HG02870 (cell line): ENCODE results near the gene ZSCAN5C.
"Not testable (repeated sequence)": the region's sequence is repeated elsewhere in the genome, so short reads cannot be mapped to it uniquely, and the experiment has no call there.

Experiments used
- ATAC-seq: cut with Tn5 transposase; IDR thresholded peaks from one replicate; pipeline ENCODE4 v1.9.1; 2021; ENCODE audit warnings: mild to moderate bottlenecking, moderate library complexity; ENCODE audit not compliant: unreplicated experiment

ZSCAN5C gene

DNA sequence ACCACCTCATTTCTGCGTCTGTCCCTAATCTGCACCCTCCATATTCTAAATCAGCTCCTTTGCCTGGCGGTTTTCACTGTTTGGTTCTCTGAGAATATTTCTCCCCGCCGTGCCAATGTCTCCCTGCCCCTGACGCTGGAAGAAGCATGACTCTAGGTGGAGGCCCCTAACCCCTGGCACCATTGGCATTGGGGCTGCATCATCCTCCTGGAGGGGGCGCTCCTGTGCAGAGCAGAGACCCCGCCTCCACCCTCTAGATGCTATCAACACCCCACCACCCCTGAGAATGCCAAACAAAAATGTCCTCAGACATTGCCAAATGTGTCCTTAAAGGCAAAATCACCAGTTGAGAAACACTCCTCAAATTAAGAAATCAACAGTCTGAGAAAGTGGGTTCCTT, 11.0 kb upstream of the ZSCAN5C start:
- ATAC-seq: no peak

GRCh38 chr19:56191711-56192110, 10.4 kb upstream of the ZSCAN5C start:
- no peak for ATAC-seq

- ATAC-seq: no peak
These were observed 8.0 kb upstream of the ZSCAN5C start for GRCh38 chr19:56193981-56194640.

- not testable (repeated sequence) for ATAC-seq
These were observed 4.4 kb upstream of the ZSCAN5C start, which contains the start of gene ZSCAN5B for GRCh38 chr19:56197646-56198045. Gene ZSCAN5B (minus strand): TSS chr19:56197783. CDS start chr19:56193052, 4,731 bp downstream.

DNA sequence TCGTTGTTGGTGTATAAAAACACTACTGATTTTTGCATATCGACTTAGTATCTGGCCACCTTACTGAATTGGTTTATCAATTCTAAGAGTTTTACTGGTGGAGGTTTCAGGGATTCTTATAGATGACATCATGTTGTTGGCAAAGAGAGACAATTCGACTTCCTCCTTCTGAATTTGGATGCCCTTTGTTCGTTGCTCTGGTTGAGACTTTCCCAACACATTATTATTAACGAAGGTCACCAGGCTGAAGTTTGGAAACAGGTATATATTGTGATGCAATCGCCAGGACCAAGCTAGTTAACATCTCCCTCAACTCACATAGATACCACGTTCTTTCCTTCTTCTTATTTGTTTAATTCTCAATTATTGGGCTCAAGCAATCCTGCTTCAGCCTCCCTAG, 2.4 kb upstream of the ZSCAN5C start:
- no peak for ATAC-seq

- not testable (repeated sequence) for ATAC-seq
These were observed 5.5 kb downstream of the ZSCAN5C start for GRCh38 chr19:56207581-56207980.

GRCh38 chr19:56209091-56209490, 7.0 kb downstream of the ZSCAN5C start:
- ATAC-seq: no peak

DNA sequence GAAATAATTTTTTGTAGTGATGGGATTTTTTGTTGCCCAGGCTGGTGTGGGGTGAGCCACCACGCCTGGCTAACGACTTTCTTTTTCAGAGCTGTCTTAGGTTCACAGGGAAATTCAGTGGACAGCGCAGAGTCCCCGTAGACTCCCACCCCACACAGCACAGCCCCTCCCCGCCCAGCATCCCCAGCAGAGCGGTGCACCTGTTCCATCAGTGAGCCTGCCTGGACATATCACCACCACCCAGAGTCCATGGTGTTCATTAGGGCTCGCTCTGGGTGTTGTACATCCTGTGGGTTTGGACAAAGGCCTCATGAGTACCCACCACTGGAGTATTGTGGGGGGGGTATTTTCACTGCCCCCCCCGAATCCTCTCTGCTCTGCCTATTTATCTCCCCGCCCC, 8.0 kb downstream of the ZSCAN5C start:
- not testable (repeated sequence) for ATAC-seq

- ATAC-seq: no peak
These were observed 9.6 kb downstream of the ZSCAN5C start for GRCh38 chr19:56211718-56212117.

DNA sequence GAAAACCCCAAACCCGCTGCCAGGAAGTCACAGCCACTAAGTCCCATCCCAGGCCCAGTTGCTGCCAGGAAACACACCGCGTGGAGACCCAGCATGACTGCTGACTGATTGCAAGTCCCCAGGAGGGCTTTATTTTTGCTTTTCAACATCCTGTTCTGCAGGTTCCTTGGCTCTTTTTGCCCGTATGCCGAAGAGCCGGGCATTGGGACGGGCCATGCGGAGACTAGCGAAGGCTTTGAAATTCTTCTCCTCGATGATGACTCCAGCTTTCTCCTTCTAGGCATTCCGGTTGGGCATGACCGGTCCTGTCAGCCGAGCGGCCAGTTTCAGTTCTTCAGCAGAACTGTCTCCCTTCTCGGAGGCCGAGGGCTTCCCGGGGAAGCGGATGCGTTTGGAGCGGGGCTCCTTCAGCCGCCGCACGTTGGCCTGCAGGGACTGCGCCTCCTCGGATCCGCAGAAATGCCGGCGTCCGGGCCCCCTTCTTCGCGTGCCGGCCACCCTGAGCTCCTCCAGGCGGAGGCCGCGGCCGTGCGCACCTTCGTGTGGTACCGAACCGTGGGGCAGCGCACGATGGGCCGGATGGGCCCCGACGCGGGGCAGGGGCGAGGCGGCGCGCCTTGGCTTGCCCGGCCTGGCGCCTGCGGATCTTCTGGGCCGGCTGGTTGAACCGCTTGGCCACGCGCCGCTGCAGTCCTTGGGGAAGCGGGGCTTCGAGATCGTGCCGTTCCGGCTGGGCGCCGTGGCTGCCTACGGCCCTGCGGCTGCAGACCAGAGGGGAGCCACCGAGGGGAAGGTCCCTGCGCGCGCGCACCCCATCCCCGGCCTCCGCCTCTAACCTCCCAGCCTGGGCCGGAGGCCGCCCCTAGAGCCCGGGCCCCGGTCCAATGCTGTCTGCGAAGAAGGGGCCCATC, 15.2 kb downstream of the ZSCAN5C start:
- ATAC-seq: no peak

DNA sequence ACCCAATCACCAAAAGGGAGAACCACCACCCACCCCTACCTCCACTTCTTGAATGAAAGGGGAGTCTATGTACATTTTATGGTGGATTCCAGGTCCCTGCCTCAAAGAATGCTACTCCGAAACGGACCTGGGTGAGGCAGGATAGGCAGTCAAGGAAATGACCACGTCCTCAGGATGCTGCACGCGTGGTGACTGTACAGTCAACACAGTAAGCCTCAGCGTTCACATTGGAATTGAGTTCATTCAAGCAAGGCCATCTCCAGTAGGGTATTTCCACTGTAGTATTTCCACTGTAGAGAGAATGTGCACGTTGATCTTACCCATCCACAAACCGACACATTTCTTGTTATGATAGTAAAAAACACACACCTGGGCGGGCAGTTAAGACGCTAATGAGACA, 16.9 kb downstream of the ZSCAN5C start:
- ATAC-seq: no peak

DNA sequence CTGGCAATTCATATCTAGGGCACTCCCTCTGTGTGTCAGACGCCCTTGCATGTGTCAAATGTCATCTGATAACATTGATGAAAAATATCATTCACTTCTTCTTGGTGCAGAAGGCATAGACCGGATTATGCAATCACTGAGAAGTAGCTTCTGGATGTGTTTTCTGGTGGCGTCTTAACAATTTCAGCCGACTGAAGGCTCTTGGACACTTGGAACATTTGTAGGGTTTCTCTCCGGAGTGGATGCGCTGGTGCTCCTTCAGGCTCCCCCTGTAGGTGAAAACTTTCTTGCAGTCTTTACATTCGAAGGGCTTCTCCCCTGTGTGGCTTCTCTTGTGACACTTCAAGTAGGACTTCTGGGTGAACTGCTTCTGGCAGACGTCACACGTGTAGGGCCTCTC, 19.4 kb downstream of the ZSCAN5C start:
- not testable (repeated sequence) for ATAC-seq

- no peak for ATAC-seq
These were observed 19.8 kb downstream of the ZSCAN5C start for GRCh38 chr19:56221851-56222250.

- ATAC-seq: no peak
These were observed 20.8 kb downstream of the ZSCAN5C start for GRCh38 chr19:56222901-56223300.

DNA sequence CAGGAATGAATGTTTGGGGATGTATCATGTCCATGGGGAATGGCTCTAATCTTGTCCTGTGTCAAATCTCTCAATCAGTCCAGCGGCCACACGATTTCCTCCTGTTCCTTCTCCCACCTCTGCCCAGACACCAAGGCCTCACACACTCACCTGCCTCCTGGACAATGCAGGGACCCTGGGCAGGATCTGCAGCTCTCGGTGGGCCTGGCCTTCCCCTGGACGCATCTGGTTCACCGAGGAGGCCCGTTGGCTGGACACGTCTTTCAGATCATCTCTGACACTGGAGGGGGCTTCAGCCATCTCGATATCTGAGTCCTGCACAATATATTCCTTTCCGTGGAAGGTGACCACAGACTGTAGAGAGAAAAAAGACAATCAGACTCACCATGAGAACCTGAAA, 21.4 kb downstream of the ZSCAN5C start:
- no peak for ATAC-seq

- ATAC-seq: no peak
These were observed 43.2 kb downstream of the ZSCAN5C start for GRCh38 chr19:56245121-56245740.

DNA sequence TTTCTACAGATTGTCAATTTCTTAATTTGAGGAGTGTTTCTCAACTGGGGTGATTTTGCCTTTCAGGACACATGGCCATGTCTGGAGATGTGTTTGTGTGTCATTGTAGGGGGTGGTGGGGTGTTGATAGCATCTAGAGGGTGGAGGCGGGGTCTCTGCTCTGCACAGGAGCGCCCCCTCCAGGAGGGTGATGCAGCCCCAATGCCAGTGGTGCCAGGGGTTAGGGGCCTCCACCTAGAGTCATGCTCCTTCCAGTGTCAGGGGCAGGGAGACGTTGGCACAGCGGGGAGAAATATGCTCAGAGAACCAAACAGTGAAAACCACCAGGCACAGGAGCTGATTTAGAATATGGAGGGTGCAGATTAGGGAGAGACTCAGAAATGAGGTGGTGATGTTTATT, 43.7 kb downstream of the ZSCAN5C start:
- not testable (repeated sequence) for ATAC-seq

- ATAC-seq: not testable (repeated sequence)
These were observed 46.8 kb downstream of the ZSCAN5C start for GRCh38 chr19:56248736-56249338.

DNA sequence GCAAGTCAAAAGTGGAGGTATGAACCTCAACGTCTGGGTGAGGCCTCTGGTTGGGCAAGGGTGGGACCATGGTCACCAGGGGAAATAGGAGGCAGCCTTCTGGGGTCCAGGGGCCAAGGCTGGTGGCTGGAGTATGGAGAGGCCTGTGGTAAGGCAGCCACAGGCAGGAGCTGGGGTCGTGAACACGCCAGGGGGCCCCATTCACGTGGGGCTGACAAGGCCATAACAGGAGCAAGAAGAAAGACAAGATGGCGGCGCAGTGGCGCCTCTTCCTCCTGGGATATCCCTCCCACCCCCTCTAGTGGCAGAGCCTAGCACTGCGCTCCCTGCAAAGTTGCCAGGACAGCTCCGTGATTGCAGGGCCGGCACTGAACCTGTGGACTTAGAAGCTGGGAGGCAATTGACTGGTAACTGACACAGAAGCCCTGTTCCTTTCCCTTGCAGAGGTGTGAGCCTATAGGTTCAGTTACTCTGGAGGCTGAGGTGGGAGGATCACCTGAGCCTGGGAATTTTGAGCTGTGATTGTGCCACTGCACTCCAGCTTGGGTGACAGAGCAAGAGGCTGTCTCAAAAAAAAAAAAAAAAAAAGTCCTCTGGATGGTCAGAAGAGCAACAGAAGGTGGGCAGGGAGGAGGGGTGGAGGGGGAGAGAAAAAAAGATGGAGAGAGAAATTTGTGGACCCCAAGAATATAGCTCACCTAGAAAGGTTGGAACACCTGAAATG, 50.8 kb downstream of the ZSCAN5C start:
- ATAC-seq: no peak

DNA sequence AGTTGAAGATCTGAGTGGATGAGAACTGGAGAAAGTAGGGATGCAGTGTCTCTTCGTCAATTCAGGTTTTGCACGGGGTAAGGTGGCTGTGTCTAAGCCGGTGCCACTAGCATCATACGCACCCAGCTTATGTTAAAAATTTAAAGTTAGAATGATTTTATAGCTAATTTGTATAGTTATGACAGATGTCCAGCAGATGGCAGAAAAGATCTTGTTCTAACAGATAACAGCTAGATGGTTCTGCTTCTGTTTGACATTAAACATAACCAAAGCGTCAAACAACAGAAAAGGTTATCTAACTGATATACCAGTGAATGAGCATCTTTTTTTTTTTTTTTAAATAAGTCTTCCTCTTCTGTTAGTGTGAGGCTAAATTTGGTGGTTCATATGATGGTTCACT, 51.7 kb downstream of the ZSCAN5C start:
- ATAC-seq: no peak

DNA sequence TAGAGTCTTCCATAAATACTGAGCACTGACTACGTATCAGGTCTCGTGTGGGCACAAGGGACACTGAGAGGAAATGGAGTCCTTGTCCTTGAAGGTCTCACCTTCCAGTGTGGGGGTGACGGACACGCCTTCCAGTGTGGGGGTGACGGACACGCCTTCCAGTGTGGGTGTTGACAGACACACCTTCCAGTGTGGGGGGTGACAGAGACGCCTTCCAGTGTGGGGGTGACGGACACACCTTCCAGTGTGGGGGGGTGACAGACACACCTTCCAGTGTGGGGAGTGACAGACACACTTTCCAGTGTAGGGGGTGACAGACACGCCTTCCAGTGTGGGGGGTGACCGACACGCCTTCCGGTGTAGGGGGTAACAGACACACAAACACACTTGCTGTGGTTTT, 56.2 kb downstream of the ZSCAN5C start:
- no peak for ATAC-seq
